SU-DHL-6 (cell line): ENCODE data around the gene GKN2.

Experiments used
- CTCF ChIP-seq: fragments of 200-600 bp; sonication (generic); IDR thresholded peaks from one replicate; pipeline ENCODE4 v1.5.1; 2017; ENCODE audit warnings: antibody characterized with exemption, mild to moderate bottlenecking, low read length, moderate library complexity; ENCODE audit not compliant: insufficient read depth, poor library complexity, severe bottlenecking
- EZH2phosphoT487 ChIP-seq: fragments of 200-600 bp; sonication (generic), shearing (Covaris generic); conservative IDR thresholded peaks from 2 replicates; pipeline ENCODE4 v1.6.1; 2018; ENCODE audit warnings: mild to moderate bottlenecking, antibody characterized with exemption, low read length, moderate library complexity, mixed read lengths

GRCh38 chr2:68975844-68976243 lies 23.2 kb upstream of the GKN2 start:
- no peak for TF ChIP-seq CTCF
- no peak for TF ChIP-seq EZH2phosphoT487
